HEK293 (cell line): ENCODE results near the gene STIM1.

Source experiments
- ZNF16 ChIP-seq: fragments of 450-650 bp; formaldehyde crosslinking; IDR thresholded peaks from 2 replicates; pipeline ENCODE4 v1.5.1; 2016; ENCODE audit warnings: low read depth, missing biosample characterization, missing genetic modification characterization
- ZNF624 ChIP-seq: fragments of 450-650 bp; formaldehyde crosslinking; IDR thresholded peaks from 2 replicates; pipeline ENCODE4 v1.5.1; 2017; ENCODE audit warnings: missing biosample characterization, missing genetic modification characterization

DNA sequence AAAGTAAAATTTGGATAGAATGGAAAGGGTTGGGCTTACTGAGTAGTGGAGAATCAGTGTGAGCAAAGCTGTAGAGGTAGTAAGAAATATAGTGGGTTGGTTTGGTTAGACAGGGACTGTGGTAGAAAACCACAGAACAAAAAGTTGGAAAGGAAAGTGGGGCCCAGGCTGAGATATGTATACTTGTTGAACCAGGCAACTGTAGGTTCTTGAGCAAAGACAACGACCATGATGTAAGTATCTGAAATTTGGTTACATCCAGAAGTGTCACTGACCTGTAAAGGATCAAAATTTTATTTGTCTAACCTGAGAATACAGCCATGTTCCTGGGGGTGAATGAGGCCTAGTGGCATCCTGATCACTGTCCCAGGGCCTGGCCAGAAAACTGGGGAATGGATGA is 114.1 kb downstream of the STIM1 start:
- TF ChIP-seq ZNF16 (tag by site-specific recombination): no peak
- no peak for TF ChIP-seq ZNF624 (tag by site-specific recombination)
